Left hindlimb (tissue), 1 donor: Measurements from ENCODE around the gene DPP8.
A peak's percentile ranks its signal among the peaks of the same experiment; 100 is the strongest.
"Not testable (repeated sequence)": the region's sequence is repeated elsewhere in the genome, so short reads cannot be mapped to it uniquely, and the experiment has no call there.

Source experiments
- DNase-seq: peaks from one replicate; pipeline ENCODE4 v3.0.0-alpha.2; 2018

DPP8 gene

GRCh38 chr15:65516997-65517865, at the start of gene DPP8:
Gene DPP8 (minus strand): TSS chr15:65517689. CDS start chr15:65512553, 5,136 bp downstream.
- DNase-seq: peak; percentile 96

- DNase-seq: no peak
These were observed 44.4 kb upstream of the DPP8 start for GRCh38 chr15:65561934-65562333.

DNA sequence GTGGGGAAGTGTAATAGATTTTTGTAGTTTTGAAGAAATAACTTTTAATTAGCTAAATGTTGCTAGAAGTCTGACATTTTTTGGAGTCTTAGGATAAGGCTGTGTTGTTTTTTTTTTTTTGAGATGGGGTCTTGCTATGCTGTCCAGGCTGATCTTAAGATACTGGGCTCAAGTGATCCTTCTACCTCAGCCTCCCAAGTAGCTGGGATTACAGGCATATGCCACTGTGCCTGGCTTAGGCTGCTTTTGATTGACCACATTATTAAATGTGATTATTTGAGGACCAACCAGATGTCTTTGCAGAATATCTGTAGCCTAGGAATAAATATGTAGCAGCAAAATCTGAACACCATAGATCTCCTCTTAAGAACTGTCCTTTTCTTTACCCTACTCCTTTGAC, 42.5 kb upstream of the DPP8 start:
- DNase-seq: no peak

DNA sequence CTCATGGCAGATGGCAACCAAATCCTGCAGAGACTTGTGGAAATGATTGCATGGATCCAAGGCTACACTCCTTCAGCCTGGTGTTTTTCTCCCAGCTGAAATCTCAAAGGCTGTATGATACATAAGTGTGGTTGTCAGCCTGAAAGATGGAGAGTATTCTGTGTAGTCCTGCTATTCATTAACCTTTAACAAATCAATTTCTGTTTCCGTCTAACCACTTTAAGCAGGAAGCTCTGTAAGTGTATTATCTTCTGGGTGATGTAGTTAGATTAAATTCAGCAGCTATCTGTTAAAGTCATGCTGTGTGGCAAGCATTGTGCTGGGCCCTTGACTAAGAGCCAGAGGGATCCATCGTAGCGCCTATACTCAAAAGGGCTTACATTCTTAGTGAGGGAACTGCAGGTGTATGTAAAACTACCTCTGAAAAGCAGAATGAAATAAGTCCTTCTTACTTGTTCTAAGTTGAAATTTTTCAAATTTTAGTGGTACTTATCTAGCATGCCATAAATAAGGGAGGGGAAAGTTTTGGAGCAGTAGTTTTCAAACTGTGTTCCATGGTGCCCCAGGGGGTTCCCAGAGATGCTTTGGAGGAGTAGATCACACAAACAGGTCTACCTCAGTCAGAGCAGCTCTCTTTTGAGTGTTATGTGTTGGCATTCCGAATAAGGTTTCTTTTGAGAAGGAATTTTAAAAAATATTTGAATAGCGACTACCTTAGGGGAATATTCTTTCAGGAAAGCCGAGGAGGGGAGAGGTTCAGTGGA, 41.7 kb upstream of the DPP8 start:
- no peak for DNase-seq

DNA sequence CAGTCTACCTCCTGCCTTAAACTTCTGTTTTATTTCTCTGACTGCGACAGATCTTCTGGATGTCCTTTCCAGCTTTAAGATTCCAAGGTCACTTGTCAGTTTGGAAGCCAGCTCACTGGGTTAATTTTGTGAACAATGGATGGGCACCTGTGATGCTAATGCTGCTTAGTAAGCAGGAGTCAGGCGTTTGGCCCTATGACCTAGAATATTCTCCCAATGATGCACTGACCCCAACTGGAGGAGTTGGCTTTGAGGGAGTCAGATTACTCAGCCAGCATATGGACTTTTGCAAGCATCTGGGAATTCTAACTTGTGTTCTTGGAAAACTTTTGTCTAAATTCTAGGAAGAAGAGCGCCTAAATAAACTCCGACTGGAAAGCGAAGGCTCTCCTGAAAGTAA, 40.8 kb upstream of the DPP8 start:
- no peak for DNase-seq

DNA sequence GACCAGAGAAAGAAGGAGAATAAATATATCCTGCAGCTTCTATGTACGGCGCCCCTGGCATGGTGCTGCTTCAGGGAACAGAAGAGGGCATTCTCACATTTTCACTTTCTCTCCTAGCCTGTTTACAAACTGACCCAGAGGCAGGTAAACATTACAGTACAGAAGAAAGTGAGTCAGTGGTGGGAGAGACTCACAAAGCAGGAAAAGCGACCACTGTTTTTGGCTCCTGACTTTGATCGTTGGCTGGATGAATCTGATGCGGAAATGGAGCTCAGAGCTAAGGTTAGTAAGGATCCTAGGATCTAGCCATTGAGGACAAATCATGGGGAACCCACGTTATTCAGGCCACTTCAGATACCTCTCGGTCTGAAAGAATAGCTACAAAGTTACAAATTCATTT, 39.1 kb upstream of the DPP8 start:
- no peak for DNase-seq

GRCh38 chr15:65553691-65554090, 36.2 kb upstream of the DPP8 start:
- no peak for DNase-seq

- DNase-seq: not testable (repeated sequence)
These were observed 35.4 kb upstream of the DPP8 start for GRCh38 chr15:65552851-65553250.

DNA sequence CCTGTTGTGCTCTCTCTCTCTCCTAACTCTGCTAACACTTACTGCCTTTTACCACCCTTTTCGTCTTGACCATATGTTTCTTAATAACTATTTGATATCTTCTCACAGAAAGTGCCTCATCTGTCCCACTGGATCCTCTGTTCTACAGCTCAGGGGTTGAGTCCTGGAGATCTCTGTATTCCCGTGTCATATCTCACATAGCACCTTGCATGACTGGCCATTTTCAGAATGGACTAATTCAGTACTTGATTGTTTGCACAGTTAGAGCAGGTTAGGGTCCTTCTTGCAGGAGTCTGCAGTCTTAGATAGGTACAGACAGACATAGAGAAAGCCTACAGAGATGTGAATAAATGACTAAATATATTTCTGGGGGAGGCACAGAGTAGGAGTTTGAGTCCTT, 33.7 kb upstream of the DPP8 start:
- no peak for DNase-seq

GRCh38 chr15:65550681-65551098, 33.2 kb upstream of the DPP8 start:
- no peak for DNase-seq

DNA sequence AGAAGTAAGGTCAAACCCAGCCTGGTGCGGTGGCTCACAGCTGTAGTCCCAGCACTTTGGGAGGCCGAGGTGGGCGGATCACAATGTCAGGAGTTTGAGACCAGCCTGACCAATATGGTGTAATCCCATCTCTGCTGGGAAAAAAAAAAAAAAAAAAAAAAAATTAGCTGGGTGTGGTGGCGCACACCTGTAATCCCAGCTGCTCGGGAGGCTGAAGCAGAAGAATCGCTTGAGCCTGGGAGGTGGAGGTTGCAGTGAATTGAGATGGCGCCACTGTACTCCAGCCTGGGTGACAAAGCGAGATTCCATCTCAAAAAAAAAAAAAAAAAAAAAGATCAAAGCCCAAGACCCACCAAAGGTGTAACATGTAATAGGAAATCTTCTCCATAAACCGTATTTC, 31.8 kb upstream of the DPP8 start:
- DNase-seq: not testable (repeated sequence)

DNA sequence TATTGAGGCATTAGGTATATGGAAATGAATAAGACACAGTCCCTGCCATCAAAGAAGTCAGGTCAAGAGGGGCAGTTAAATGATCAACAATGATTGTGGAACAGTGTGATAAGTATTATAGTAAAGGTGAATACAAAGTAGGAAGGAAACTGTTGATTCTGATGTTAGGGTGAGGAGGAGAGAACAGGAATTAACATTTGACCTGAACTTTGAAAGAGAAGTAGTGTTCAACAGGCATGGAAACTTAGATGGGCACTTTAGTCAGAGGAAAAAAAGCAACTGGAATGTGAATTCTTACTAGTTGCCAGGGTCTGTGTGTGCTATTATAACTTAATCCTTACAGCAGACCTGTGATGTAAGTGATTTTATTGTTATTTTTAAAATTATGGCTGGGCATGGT, 30.4 kb upstream of the DPP8 start:
- DNase-seq: no peak

- no peak for DNase-seq
These were observed 23.8 kb upstream of the DPP8 start for GRCh38 chr15:65541231-65541820.

- DNase-seq: no peak
These were observed 22.8 kb upstream of the DPP8 start for GRCh38 chr15:65540314-65540713.

DNA sequence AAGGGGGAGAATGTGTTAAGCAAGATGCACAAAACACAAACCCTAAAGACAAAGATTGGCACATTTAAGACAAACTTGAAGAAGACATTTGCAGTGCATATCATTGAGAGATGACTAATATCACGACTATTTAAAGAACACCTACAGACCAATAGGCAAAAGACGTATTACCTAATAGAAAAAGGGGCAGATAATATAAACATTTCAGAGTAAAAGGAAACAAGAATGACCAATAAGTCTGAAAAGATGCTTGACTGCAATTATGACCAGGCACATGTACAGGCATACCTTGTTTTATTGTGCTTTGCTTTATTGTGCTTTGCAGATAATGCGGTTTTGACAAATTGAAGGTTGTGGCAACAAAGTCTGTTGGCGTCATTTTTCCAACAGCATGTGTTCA, 17.7 kb upstream of the DPP8 start:
- DNase-seq: no peak

- DNase-seq: no peak
These were observed 15.7 kb upstream of the DPP8 start for GRCh38 chr15:65533057-65533756.

- DNase-seq: no peak
These were observed 15.2 kb upstream of the DPP8 start for GRCh38 chr15:65532738-65533051.

DNA sequence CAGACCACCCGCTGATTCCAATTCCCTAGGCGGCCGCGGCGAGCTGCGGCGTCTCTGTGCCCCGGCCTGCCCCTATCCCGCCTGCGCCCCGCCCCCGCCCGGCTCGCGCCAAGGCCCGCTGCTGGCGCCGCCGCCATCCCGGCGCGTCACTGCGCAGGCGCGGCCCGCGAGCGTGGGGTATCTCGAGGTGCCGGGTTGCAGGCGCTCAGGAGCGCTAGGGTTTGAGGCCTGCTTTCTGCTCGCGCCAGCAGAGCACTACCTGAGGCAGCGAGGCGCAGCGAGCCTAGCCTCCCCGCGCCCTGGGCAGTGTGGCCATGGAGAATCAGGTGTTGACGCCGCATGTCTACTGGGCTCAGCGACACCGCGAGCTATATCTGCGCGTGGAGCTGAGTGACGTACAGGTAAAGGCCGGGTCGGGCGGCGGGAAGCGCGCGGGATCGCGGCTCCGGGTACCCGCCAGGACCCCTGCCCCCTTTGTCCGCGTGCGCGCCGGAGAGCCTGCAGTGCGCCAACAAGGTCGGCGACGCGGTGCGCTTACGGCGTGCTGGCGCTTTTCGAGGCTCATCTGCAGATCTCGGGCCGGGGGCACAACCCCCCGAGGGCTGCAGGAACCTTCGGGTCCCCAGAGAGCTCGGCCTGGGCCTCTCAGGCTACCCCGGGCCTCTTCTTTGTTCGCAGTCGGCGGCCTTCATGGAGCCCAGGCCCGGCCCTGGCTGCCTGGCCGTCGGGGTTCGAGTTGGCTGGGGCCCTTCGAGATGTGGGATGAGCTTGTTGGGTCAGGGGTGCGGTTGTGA, 13.0 kb upstream of the DPP8 start, which contains the start of gene HACD3:
Gene HACD3, plus strand, starts transcription at position 146 of the 794 bp plus-strand sequence. Its CDS starts 169 bp downstream, at position 315.
- peak; percentile 89 for DNase-seq

DNA sequence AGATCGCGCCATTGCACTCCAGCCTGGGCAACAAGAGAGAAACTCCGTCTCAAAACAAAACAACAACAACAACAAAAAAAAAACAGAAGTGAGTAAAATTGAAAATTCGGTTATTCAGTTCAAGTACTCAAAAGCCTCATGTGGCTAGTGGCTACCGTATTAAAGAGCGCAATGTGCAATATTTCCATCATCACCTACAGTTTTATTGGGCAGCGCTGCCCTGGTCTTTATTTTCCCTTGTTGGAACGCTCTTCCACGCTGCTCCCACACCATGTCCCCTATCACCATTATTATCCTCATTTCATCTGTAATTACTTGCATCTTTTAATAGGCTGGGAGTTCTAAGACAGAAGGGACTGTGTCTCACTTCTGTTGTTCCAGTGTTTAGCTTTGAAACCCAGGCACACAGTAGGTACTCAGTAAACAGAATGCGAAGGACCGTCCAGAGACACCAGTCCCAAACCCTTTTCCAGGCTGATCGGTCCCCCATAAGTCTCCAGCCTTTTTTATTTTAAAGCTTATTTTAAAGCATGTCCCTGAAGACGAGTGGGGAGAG, 12.4 kb upstream of the DPP8 start:
- DNase-seq: no peak

GRCh38 chr15:65528461-65529060, 11.1 kb upstream of the DPP8 start:
- DNase-seq: no peak

DNA sequence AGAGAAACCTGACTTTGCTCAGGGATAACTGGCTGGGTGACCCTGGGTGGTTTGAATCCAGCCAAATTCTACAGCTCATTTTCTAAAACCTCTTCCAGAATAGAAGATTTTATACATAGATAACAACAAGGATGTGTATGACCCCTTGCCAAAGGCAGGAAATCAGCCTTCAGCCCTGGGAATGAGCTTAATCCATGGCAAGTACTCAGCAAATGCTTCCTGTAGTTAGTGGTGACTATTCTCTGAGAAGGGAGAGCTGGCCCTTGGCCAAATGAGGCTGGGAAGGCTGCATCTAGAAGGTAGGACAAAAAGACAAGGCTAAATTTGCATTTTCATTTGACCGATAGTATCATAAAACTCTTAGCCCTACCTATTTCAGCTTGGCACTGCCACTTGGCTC, 8.1 kb upstream of the DPP8 start:
- no peak for DNase-seq

GRCh38 chr15:65524226-65524625, 6.7 kb upstream of the DPP8 start:
- DNase-seq: no peak
